ENCODE measurements around the gene KRTAP5-5. TPM values are rescaled to one million over a fixed set of nuclear protein-coding genes. Genes with fewer than 3 reads are reported as not detected.
A peak's percentile ranks its signal among the peaks of the same experiment; 100 is the strongest.
"Not testable (repeated sequence)": the region's sequence is repeated elsewhere in the genome, so short reads cannot be mapped to it uniquely, and the experiment has no call there.

Gene KRTAP5-5
- total RNA-seq, 2 donors from 2014 or later: not detected

DNA sequence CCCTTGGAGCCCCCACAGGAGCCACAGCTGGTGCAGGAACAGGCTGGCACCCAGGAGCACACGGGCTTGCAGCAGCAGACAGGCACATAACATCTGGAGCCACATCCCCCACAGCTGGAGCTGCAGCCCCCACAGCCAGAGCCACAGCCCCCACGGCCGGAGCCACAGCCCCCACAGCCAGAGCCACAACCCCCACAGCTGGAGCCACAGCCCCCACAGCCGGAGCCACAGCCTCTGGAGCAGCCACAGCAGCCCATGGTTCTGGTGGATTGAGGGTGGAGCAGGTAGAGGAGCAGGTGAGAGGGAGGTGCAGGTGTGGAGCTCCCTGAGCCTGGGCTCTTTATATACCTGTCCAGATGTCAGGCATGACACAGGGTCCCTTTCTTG lies 31.6 kb upstream of the KRTAP5-5 start, which contains the start of gene KRTAP5-2:
Gene KRTAP5-2, minus strand, starts transcription at position 301 of the 387 bp plus-strand sequence. Its CDS starts 44 bp downstream, at position 257.
- no peak for DNase-seq
- Histone ChIP-seq H3K27ac (no peak within 1 kb of the TSS), H3K9me3 (no peaks in the 10 kb centered on the region), H3K4me1 (peaks cover 15% of the 10 kb centered on the region), H3K36me3 (replicated peaks in 1 of 2; ENCODE audit: insufficient read depth in 1 of 2, low read depth in 2 of 2) (no peaks in the 10 kb centered on the region), H3K27me3 (no peaks in the 10 kb centered on the region), H3K4me3 (no peak within 1 kb of the TSS)
- no peak for ATAC-seq
- WGBS, 2 donors: 71% methylated on average over 1 of the region's 4 CpGs; no CpG with 5 or more reads in 1 of the 2 donors
- TF ChIP-seq POLR2A (IDR thresholded peaks at IDR 0.05): no peak
- TF ChIP-seq, protein P1, sequence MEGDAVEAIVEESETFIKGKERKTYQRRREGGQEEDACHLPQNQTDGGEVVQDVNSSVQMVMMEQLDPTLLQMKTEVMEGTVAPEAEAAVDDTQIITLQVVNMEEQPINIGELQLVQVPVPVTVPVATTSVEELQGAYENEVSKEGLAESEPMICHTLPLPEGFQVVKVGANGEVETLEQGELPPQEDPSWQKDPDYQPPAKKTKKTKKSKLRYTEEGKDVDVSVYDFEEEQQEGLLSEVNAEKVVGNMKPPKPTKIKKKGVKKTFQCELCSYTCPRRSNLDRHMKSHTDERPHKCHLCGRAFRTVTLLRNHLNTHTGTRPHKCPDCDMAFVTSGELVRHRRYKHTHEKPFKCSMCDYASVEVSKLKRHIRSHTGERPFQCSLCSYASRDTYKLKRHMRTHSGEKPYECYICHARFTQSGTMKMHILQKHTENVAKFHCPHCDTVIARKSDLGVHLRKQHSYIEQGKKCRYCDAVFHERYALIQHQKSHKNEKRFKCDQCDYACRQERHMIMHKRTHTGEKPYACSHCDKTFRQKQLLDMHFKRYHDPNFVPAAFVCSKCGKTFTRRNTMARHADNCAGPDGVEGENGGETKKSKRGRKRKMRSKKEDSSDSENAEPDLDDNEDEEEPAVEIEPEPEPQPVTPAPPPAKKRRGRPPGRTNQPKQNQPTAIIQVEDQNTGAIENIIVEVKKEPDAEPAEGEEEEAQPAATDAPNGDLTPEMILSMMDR (IDR thresholded peaks at IDR 0.05): no peak
- intact Hi-C loops (cut with DNase I): no loop called here

DNA sequence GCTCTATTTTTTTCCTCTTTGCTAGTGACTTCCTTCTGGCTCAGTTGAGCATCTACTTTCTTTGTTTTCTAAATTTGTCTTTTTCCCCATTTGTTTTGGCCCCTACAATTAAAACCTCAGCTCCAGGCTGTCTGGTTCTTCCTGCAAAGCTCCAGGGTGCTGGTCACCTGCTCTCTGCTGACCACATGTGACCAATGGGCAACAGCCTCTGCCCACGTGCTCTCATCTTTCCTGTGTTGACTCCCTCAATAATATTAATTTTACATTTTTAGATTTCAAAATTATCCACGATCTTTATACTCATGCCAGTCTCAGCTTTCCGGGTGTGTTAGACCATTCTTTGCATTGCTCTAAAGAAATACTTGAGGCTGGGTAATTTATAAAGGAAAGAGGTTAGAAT lies 31.2 kb upstream of the KRTAP5-5 start:
- intact Hi-C loops (cut with DNase I); H3K27ac ChIP-seq; H3K27me3 ChIP-seq; H3K36me3 ChIP-seq (replicated peaks in 1 of 2; ENCODE audit: insufficient read depth in 1 of 2, low read depth in 2 of 2); H3K9me3 ChIP-seq; H3K4me3 ChIP-seq; ATAC-seq; DNase-seq: not testable (repeated sequence)
- H3K4me1 ChIP-seq: peaks cover 15% of the 10 kb centered on the region
- WGBS, 2 donors: 89 to 93% methylated on average over 3 of the region's 3 CpGs

DNA sequence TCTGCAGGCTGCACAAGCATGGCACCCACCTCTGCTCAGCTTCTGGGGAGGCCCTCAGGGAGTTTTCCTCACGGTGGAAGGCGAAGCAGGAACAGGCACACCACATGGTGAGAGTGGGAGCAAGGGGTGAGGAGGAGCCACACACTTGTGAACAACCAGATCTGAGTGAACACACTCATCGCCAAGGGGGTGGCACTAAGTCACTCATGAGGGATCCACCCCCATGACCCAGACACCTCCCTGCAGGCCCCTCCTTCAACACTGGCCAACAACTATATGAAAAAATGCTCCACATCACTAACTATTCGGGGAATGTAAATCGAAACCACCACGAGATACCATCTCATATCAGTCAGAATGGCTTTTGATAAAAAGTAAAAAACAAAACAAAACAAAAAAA lies 30.8 kb upstream of the KRTAP5-5 start:
- WGBS, 2 donors: 82 to 93% methylated on average over 3 to 4 of the region's 6 CpGs
- H3K9me3 ChIP-seq: no peaks in the 10 kb centered on the region
- H3K36me3 ChIP-seq (replicated peaks in 1 of 2; ENCODE audit: insufficient read depth in 1 of 2, low read depth in 2 of 2): no peaks in the 10 kb centered on the region
- ATAC-seq (no peak), DNase-seq (no peak)
- intact Hi-C loops (cut with DNase I): no loop called here
- no peak overlapping the region for H3K27ac ChIP-seq
- peaks cover 15% of the 10 kb centered on the region for H3K4me1 ChIP-seq
- no peaks in the 10 kb centered on the region for H3K27me3 ChIP-seq
- H3K4me3 ChIP-seq: no peak overlapping the region
- TF ChIP-seq POLR2A (IDR thresholded peaks at IDR 0.05): no peak
- TF ChIP-seq, protein P1 (IDR thresholded peaks at IDR 0.05): no peak

DNA sequence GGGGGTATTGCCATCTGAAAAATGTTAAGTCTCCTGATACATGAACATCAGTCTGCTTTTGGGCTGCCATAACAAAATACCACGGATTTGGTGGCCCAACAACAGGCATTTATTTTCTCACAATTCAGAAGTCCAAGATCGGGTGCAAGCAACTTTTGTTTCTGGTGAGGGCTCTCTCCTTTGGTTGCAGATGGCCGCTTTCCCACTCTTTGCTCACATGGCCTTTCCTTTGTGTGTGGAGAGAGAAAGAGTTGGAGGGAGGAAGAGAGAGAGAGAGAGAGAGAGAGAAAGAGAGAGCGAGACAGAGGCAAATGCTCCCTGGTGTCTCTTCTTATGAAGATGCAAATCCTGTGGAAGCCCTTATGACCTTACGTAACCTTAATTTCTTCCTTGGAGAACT lies 28.9 kb upstream of the KRTAP5-5 start:
- TF ChIP-seq, protein P1 (IDR thresholded peaks at IDR 0.05): no peak
- no peak for TF ChIP-seq POLR2A (IDR thresholded peaks at IDR 0.05)
- Histone ChIP-seq H3K9me3 (no peaks in the 10 kb centered on the region), H3K4me3 (no peak overlapping the region), H3K27ac (no peak overlapping the region), H3K27me3 (no peaks in the 10 kb centered on the region), H3K4me1 (peaks cover 9% of the 10 kb centered on the region), H3K36me3 (replicated peaks in 1 of 2; ENCODE audit: insufficient read depth in 1 of 2, low read depth in 2 of 2) (no peaks in the 10 kb centered on the region)
- intact Hi-C loops (cut with DNase I): no loop called here
- peak in 1 of 4 donors; percentile 56 for DNase-seq
- WGBS, 2 donors: 38 to 41% methylated on average over 5 of the region's 5 CpGs
- ATAC-seq: no peak

DNA sequence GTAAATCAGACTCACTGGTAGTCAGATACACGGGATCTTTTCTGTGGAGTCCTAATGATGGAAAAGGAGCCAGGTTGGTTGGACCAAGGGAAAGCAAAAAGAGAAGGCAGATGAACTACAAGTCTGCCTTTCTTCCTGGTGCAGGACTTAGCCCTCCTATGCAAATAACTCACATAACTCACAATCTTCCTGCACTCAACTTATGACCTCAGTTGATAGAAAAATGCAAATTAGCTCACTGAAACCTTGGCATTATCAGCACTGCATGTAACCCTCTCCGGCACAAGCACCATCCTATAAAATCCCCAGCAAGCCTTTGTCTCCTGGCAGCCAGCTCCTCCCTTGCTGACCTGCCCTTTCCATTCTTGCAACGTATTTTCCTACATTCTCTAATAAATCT lies 27.9 kb upstream of the KRTAP5-5 start:
- H3K27me3 ChIP-seq; DNase-seq; intact Hi-C loops (cut with DNase I); ATAC-seq; H3K4me1 ChIP-seq; H3K4me3 ChIP-seq; H3K9me3 ChIP-seq; H3K27ac ChIP-seq; H3K36me3 ChIP-seq (replicated peaks in 1 of 2; ENCODE audit: insufficient read depth in 1 of 2, low read depth in 2 of 2): not testable (repeated sequence)
- 62 to 72% methylated on average over 3 of the region's 3 CpGs for WGBS, 2 donors

DNA sequence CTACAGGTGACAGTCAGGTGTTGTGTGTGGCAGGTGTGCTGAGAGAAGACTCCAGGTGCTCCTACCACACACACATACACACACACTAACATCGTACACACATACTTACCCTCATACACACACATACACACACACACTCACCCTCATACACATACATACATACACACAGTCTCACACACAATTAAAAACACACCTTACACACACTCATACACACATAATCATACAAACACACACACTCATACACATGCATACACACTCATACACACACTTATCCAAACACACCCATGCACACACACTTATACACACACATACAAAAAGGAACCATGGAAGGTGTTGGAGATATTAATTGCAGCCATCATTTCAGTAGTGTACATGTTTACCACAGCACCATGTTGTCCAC lies 25.9 kb upstream of the KRTAP5-5 start:
- TF ChIP-seq, protein P1 (IDR thresholded peaks at IDR 0.05): no peak
- TF ChIP-seq POLR2A (IDR thresholded peaks at IDR 0.05): no peak
- H3K27me3 ChIP-seq: no peaks in the 10 kb centered on the region
- intact Hi-C loops (cut with DNase I): no loop called here
- H3K27ac ChIP-seq: no peak overlapping the region
- no peak for ATAC-seq
- H3K4me3 ChIP-seq: no peak overlapping the region
- 74 to 76% methylated on average over 1 of the region's 1 CpG for WGBS, 2 donors
- H3K4me1 ChIP-seq: peaks cover 7% of the 10 kb centered on the region
- DNase-seq: no peak
- H3K36me3 ChIP-seq (replicated peaks in 1 of 2; ENCODE audit: insufficient read depth in 1 of 2, low read depth in 2 of 2): no peaks in the 10 kb centered on the region
- no peaks in the 10 kb centered on the region for H3K9me3 ChIP-seq

Measured in body of pancreas (tissue), 4 donors.